ENCODE measurements around the gene ANKHD1. TPM values are rescaled to one million over a fixed set of nuclear protein-coding genes. Genes with fewer than 3 reads are reported as not detected.
A peak's percentile ranks its signal among the peaks of the same experiment; 100 is the strongest.

ANKHD1 gene
- polyA plus RNA-seq, 2 donors: 37.7 to 43.2 TPM

- H3K9me3 ChIP-seq (ENCODE audit: control insufficient read depth in 2 of 2, insufficient read depth in 1 of 2, low read depth in 1 of 2, low read length in 1 of 2): no peaks in the 10 kb centered on the region
- 1% methylated on average over 39 to 46 of the region's 46 CpGs for WGBS, 2 donors
- no peaks in the 10 kb centered on the region for H3K27me3 ChIP-seq (ENCODE audit: control insufficient read depth in 1 of 2, insufficient read depth in 2 of 2, low read length in 2 of 2)
- H3K36me3 ChIP-seq (ENCODE audit: control insufficient read depth in 2 of 2, insufficient read depth in 2 of 2, low read length in 1 of 2): peaks cover 6 to 16% of the 10 kb centered on the region in 2 donors
- peaks cover 0 to 5% of the 10 kb centered on the region in 2 donors for H3K4me1 ChIP-seq (ENCODE audit: control insufficient read depth in 2 of 2, insufficient read depth in 2 of 2, low read length in 1 of 2)
- H3K27ac ChIP-seq (ENCODE audit: low read depth in 2 of 2, low read length in 1 of 2): peak within 1 kb of the TSS; percentile 72 to 98
- H3K4me3 ChIP-seq (ENCODE audit: low read depth in 1 of 2, low read length in 2 of 2): peak within 1 kb of the TSS; percentile 77 to 91
Observed at GRCh38 chr5:140557136-140557805, 155.6 kb downstream of the ANKHD1 start, which contains the start of gene SRA1. Gene SRA1 (minus strand): TSS chr5:140557473. CDS start chr5:140557452, 21 bp downstream.

GRCh38 chr5:140557965-140558364 is 156.3 kb downstream of the ANKHD1 start:
- H3K36me3 ChIP-seq (ENCODE audit: control insufficient read depth in 2 of 2, insufficient read depth in 2 of 2, low read length in 1 of 2): peaks cover 6 to 16% of the 10 kb centered on the region in 2 donors
- no peaks in the 10 kb centered on the region for H3K27me3 ChIP-seq (ENCODE audit: control insufficient read depth in 1 of 2, insufficient read depth in 2 of 2, low read length in 2 of 2)
- 85 to 87% methylated on average over 3 of the region's 3 CpGs for WGBS, 2 donors
- no peak overlapping the region for H3K4me3 ChIP-seq (ENCODE audit: low read depth in 1 of 2, low read length in 2 of 2)
- peak overlapping the region; percentile 72 to 98 for H3K27ac ChIP-seq (ENCODE audit: low read depth in 2 of 2, low read length in 1 of 2)
- peaks cover 0 to 5% of the 10 kb centered on the region in 2 donors for H3K4me1 ChIP-seq (ENCODE audit: control insufficient read depth in 2 of 2, insufficient read depth in 2 of 2, low read length in 1 of 2)
- no peaks in the 10 kb centered on the region for H3K9me3 ChIP-seq (ENCODE audit: control insufficient read depth in 2 of 2, insufficient read depth in 1 of 2, low read depth in 1 of 2, low read length in 1 of 2)

- H3K27ac ChIP-seq (ENCODE audit: low read depth in 2 of 2, low read length in 1 of 2): no peak overlapping the region
- no peak overlapping the region for H3K4me3 ChIP-seq (ENCODE audit: low read depth in 1 of 2, low read length in 2 of 2)
- H3K27me3 ChIP-seq (ENCODE audit: control insufficient read depth in 1 of 2, insufficient read depth in 2 of 2, low read length in 2 of 2): no peaks in the 10 kb centered on the region
- H3K9me3 ChIP-seq (ENCODE audit: control insufficient read depth in 2 of 2, insufficient read depth in 1 of 2, low read depth in 1 of 2, low read length in 1 of 2): no peaks in the 10 kb centered on the region
- WGBS, 2 donors: 93 to 96% methylated on average over 9 of the region's 9 CpGs
- peaks cover 6 to 16% of the 10 kb centered on the region in 2 donors for H3K36me3 ChIP-seq (ENCODE audit: control insufficient read depth in 2 of 2, insufficient read depth in 2 of 2, low read length in 1 of 2)
- H3K4me1 ChIP-seq (ENCODE audit: control insufficient read depth in 2 of 2, insufficient read depth in 2 of 2, low read length in 1 of 2): peaks cover 0 to 7% of the 10 kb centered on the region in 2 donors
Observed at GRCh38 chr5:140558542-140558941, 156.9 kb downstream of the ANKHD1 start.

GRCh38 chr5:140560227-140560626 is 158.6 kb downstream of the ANKHD1 start:
- Histone ChIP-seq H3K27ac (ENCODE audit: low read depth in 2 of 2, low read length in 1 of 2) (no peak overlapping the region), H3K9me3 (ENCODE audit: control insufficient read depth in 2 of 2, insufficient read depth in 1 of 2, low read depth in 1 of 2, low read length in 1 of 2) (no peaks in the 10 kb centered on the region), H3K4me1 (ENCODE audit: control insufficient read depth in 2 of 2, insufficient read depth in 2 of 2, low read length in 1 of 2) (peaks cover 0 to 12% of the 10 kb centered on the region in 2 donors), H3K36me3 (ENCODE audit: control insufficient read depth in 2 of 2, insufficient read depth in 2 of 2, low read length in 1 of 2) (peaks cover 6 to 16% of the 10 kb centered on the region in 2 donors), H3K4me3 (ENCODE audit: low read depth in 1 of 2, low read length in 2 of 2) (no peak overlapping the region), H3K27me3 (ENCODE audit: control insufficient read depth in 1 of 2, insufficient read depth in 2 of 2, low read length in 2 of 2) (no peaks in the 10 kb centered on the region)
- WGBS, 2 donors: 90% methylated on average over 10 of the region's 10 CpGs

- H3K27ac ChIP-seq (ENCODE audit: low read depth in 2 of 2, low read length in 1 of 2): no peak overlapping the region
- peaks cover 12 to 22% of the 10 kb centered on the region in 2 donors for H3K36me3 ChIP-seq (ENCODE audit: control insufficient read depth in 2 of 2, insufficient read depth in 2 of 2, low read length in 1 of 2)
- H3K4me3 ChIP-seq (ENCODE audit: low read depth in 1 of 2, low read length in 2 of 2): no peak overlapping the region
- WGBS, 2 donors: 89 to 93% methylated on average over 10 of the region's 10 CpGs
- H3K9me3 ChIP-seq (ENCODE audit: control insufficient read depth in 2 of 2, insufficient read depth in 1 of 2, low read depth in 1 of 2, low read length in 1 of 2): no peaks in the 10 kb centered on the region
- no peaks in the 10 kb centered on the region for H3K27me3 ChIP-seq (ENCODE audit: control insufficient read depth in 1 of 2, insufficient read depth in 2 of 2, low read length in 2 of 2)
- H3K4me1 ChIP-seq (ENCODE audit: control insufficient read depth in 2 of 2, insufficient read depth in 2 of 2, low read length in 1 of 2): peaks cover 0 to 17% of the 10 kb centered on the region in 2 donors
Observed at GRCh38 chr5:140561753-140562523, 160.3 kb downstream of the ANKHD1 start.

- Histone ChIP-seq H3K4me3 (ENCODE audit: low read depth in 1 of 2, low read length in 2 of 2) (peak overlapping the region; percentile 73 to 78), H3K27me3 (ENCODE audit: control insufficient read depth in 1 of 2, insufficient read depth in 2 of 2, low read length in 2 of 2) (no peaks in the 10 kb centered on the region), H3K9me3 (ENCODE audit: control insufficient read depth in 2 of 2, insufficient read depth in 1 of 2, low read depth in 1 of 2, low read length in 1 of 2) (no peaks in the 10 kb centered on the region), H3K4me1 (ENCODE audit: control insufficient read depth in 2 of 2, insufficient read depth in 2 of 2, low read length in 1 of 2) (peaks cover 4 to 20% of the 10 kb centered on the region in 2 donors), H3K27ac (ENCODE audit: low read depth in 2 of 2, low read length in 1 of 2) (peak overlapping the region; percentile 92 to 94), H3K36me3 (ENCODE audit: control insufficient read depth in 2 of 2, insufficient read depth in 2 of 2, low read length in 1 of 2) (peaks cover 22 to 33% of the 10 kb centered on the region in 2 donors)
- 64 to 65% methylated on average over 8 of the region's 8 CpGs for WGBS, 2 donors
Observed at GRCh38 chr5:140563596-140563995, 162.0 kb downstream of the ANKHD1 start.

- H3K27ac ChIP-seq (ENCODE audit: low read depth in 2 of 2, low read length in 1 of 2): peak within 1 kb of the TSS; percentile 92 to 94
- WGBS, 2 donors: 0 to 1% methylated on average over 74 of the region's 74 CpGs
- H3K4me1 ChIP-seq (ENCODE audit: control insufficient read depth in 2 of 2, insufficient read depth in 2 of 2, low read length in 1 of 2): peaks cover 4 to 20% of the 10 kb centered on the region in 2 donors
- H3K9me3 ChIP-seq (ENCODE audit: control insufficient read depth in 2 of 2, insufficient read depth in 1 of 2, low read depth in 1 of 2, low read length in 1 of 2): no peaks in the 10 kb centered on the region
- H3K4me3 ChIP-seq (ENCODE audit: low read depth in 1 of 2, low read length in 2 of 2): peak within 1 kb of the TSS; percentile 73 to 78
- peaks cover 22 to 33% of the 10 kb centered on the region in 2 donors for H3K36me3 ChIP-seq (ENCODE audit: control insufficient read depth in 2 of 2, insufficient read depth in 2 of 2, low read length in 1 of 2)
- H3K27me3 ChIP-seq (ENCODE audit: control insufficient read depth in 1 of 2, insufficient read depth in 2 of 2, low read length in 2 of 2): no peaks in the 10 kb centered on the region
Observed at GRCh38 chr5:140564196-140565023, 162.8 kb downstream of the ANKHD1 start, which contains the start of the genes APBB3 and SLC35A4. Gene APBB3 (minus strand): TSS chr5:140564598. CDS start chr5:140564245, 353 bp downstream. Gene SLC35A4 (plus strand): TSS chr5:140564828. CDS start chr5:140567170, 2,342 bp downstream.

GRCh38 chr5:140565024-140565779 is 163.6 kb downstream of the ANKHD1 start:
- no peaks in the 10 kb centered on the region for H3K27me3 ChIP-seq (ENCODE audit: control insufficient read depth in 1 of 2, insufficient read depth in 2 of 2, low read length in 2 of 2)
- peak overlapping the region; percentile 92 to 94 for H3K27ac ChIP-seq (ENCODE audit: low read depth in 2 of 2, low read length in 1 of 2)
- peaks cover 22 to 34% of the 10 kb centered on the region in 2 donors for H3K36me3 ChIP-seq (ENCODE audit: control insufficient read depth in 2 of 2, insufficient read depth in 2 of 2, low read length in 1 of 2)
- 4 to 6% methylated on average over 13 of the region's 13 CpGs for WGBS, 2 donors
- H3K4me3 ChIP-seq (ENCODE audit: low read depth in 1 of 2, low read length in 2 of 2): peak overlapping the region; percentile 73 to 78
- no peaks in the 10 kb centered on the region for H3K9me3 ChIP-seq (ENCODE audit: control insufficient read depth in 2 of 2, insufficient read depth in 1 of 2, low read depth in 1 of 2, low read length in 1 of 2)
- H3K4me1 ChIP-seq (ENCODE audit: control insufficient read depth in 2 of 2, insufficient read depth in 2 of 2, low read length in 1 of 2): peaks cover 4 to 20% of the 10 kb centered on the region in 2 donors

Data from esophagus (tissue), 2 donors.